ENCODE measurements around the gene FYCO1.

The FYCO1 gene

GRCh38 chr3:45868650-45869049, 127.0 kb downstream of the FYCO1 start:
- no peak for DNase-seq (ENCODE audit: low read depth, low spot score)
- H3K27ac ChIP-seq = no peak overlapping the region

- DNase-seq (ENCODE audit: low read depth, low spot score) = no peak
- no peak overlapping the region for H3K27ac ChIP-seq
These were observed 127.4 kb downstream of the FYCO1 start for GRCh38 chr3:45868213-45868612.

All from epithelial cell of prostate (primary cell).